ENCODE data around the gene KLHL22. TPM values are rescaled to one million over a fixed set of nuclear protein-coding genes. Genes with fewer than 3 reads are reported as not detected.
"Not testable (repeated sequence)": the region's sequence is repeated elsewhere in the genome, so short reads cannot be mapped to it uniquely, and the experiment has no call there.

The KLHL22 gene
- total RNA-seq, 4 donors from 2014 or later, result 12.3 to 29.7 (median 18.3) TPM

GRCh38 chr22:20475115-20475436 lies 20.5 kb downstream of the KLHL22 start:
- Histone ChIP-seq H3K4me3 (no peak overlapping the region), H3K4me1 (peaks cover 5% of the 10 kb centered on the region), H3K27me3 (no peaks in the 10 kb centered on the region), H3K36me3 (peaks cover 5% of the 10 kb centered on the region), H3K27ac (no peak overlapping the region), H3K9me3 (no peaks in the 10 kb centered on the region)
- TF ChIP-seq EP300 (IDR thresholded peaks at IDR 0.05), result no peak
- no peak for TF ChIP-seq POLR2AphosphoS5 (IDR thresholded peaks at IDR 0.05)
- TF ChIP-seq POLR2A (IDR thresholded peaks at IDR 0.05), result no peak
- no peak for TF ChIP-seq CTCF (IDR thresholded peaks at IDR 0.05)
- no peak for DNase-seq (ENCODE audit: low spot score in 2 of 2)
- 86% methylated on average over 4 of the region's 4 CpGs for WGBS

GRCh38 chr22:20472629-20473442 lies 22.8 kb downstream of the KLHL22 start:
- no peak for DNase-seq (ENCODE audit: low spot score in 2 of 2)
- Histone ChIP-seq H3K27me3 (no peaks in the 10 kb centered on the region), H3K4me1 (peaks cover 5% of the 10 kb centered on the region), H3K4me3 (no peak overlapping the region), H3K27ac (no peak overlapping the region), H3K9me3 (no peaks in the 10 kb centered on the region), H3K36me3 (peaks cover 11% of the 10 kb centered on the region)
- WGBS, result 76% methylated on average over 11 of the region's 11 CpGs
- TF ChIP-seq POLR2A (IDR thresholded peaks at IDR 0.05) (no peak), POLR2AphosphoS5 (IDR thresholded peaks at IDR 0.05) (no peak), CTCF (IDR thresholded peaks at IDR 0.05) (no peak)

GRCh38 chr22:20471126-20471833 lies 24.3 kb downstream of the KLHL22 start:
- TF ChIP-seq EP300 (IDR thresholded peaks at IDR 0.05), result no peak
- no peak for TF ChIP-seq POLR2AphosphoS5 (IDR thresholded peaks at IDR 0.05)
- TF ChIP-seq CTCF (IDR thresholded peaks at IDR 0.05), result no peak
- no peak for TF ChIP-seq POLR2A (IDR thresholded peaks at IDR 0.05)
- no peak for DNase-seq (ENCODE audit: low spot score in 2 of 2)
- H3K4me3 ChIP-seq, result no peak overlapping the region
- H3K4me1 ChIP-seq, result peaks cover 3% of the 10 kb centered on the region
- no peak overlapping the region for H3K27ac ChIP-seq
- 61% methylated on average over 5 of the region's 9 CpGs for WGBS
- peaks cover 11% of the 10 kb centered on the region for H3K36me3 ChIP-seq
- H3K9me3 ChIP-seq, result no peaks in the 10 kb centered on the region
- no peaks in the 10 kb centered on the region for H3K27me3 ChIP-seq

GRCh38 chr22:20470525-20470924 lies 25.1 kb downstream of the KLHL22 start:
- H3K27me3 ChIP-seq; DNase-seq (ENCODE audit: low spot score in 2 of 2); H3K4me1 ChIP-seq; H3K27ac ChIP-seq; H3K4me3 ChIP-seq; H3K9me3 ChIP-seq: not testable (repeated sequence)
- 100% methylated on average over 2 of the region's 2 CpGs for WGBS
- peaks cover 11% of the 10 kb centered on the region for H3K36me3 ChIP-seq

GRCh38 chr22:20469110-20469868 lies 26.3 kb downstream of the KLHL22 start:
- Histone ChIP-seq H3K4me1 (no peaks in the 10 kb centered on the region), H3K27ac (no peak overlapping the region), H3K36me3 (peaks cover 22% of the 10 kb centered on the region), H3K9me3 (no peaks in the 10 kb centered on the region), H3K27me3 (no peaks in the 10 kb centered on the region), H3K4me3 (no peak overlapping the region)
- no peak for DNase-seq (ENCODE audit: low spot score in 2 of 2)
- WGBS, result 83% methylated on average over 6 of the region's 6 CpGs
- no peak for TF ChIP-seq CTCF (IDR thresholded peaks at IDR 0.05)
- TF ChIP-seq POLR2AphosphoS5 (IDR thresholded peaks at IDR 0.05), result no peak
- no peak for TF ChIP-seq EP300 (IDR thresholded peaks at IDR 0.05)
- no peak for TF ChIP-seq POLR2A (IDR thresholded peaks at IDR 0.05)
